ENCODE results near the gene ITPR3.

Gene ITPR3

DNA sequence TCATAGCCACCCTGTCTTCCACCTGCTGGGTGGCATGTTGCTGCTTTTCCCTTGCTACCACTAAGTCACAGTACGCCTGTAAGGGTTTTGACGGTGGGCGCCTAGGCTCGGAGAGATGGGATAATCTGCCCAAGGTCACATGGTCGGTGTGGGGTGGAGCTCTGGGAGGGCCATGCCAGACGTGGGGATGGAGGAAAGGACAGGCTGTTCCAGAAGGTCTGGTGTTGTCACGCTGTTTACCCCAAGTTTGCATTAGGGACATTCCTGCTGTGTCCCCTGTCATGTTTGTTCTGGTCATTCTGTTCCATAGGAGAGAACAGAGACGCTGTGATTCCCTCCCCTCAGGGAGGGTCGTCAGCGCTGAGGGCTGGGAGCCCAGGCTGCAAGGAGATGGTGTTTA is 109.5 kb downstream of the ITPR3 start:
- no peak overlapping the region for H3K4me3 ChIP-seq (ENCODE audit: low read depth, low read length)
- TF ChIP-seq, protein P1, sequence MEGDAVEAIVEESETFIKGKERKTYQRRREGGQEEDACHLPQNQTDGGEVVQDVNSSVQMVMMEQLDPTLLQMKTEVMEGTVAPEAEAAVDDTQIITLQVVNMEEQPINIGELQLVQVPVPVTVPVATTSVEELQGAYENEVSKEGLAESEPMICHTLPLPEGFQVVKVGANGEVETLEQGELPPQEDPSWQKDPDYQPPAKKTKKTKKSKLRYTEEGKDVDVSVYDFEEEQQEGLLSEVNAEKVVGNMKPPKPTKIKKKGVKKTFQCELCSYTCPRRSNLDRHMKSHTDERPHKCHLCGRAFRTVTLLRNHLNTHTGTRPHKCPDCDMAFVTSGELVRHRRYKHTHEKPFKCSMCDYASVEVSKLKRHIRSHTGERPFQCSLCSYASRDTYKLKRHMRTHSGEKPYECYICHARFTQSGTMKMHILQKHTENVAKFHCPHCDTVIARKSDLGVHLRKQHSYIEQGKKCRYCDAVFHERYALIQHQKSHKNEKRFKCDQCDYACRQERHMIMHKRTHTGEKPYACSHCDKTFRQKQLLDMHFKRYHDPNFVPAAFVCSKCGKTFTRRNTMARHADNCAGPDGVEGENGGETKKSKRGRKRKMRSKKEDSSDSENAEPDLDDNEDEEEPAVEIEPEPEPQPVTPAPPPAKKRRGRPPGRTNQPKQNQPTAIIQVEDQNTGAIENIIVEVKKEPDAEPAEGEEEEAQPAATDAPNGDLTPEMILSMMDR (IDR thresholded peaks at IDR 0.05; ENCODE audit: control insufficient read depth, extremely low read depth, insufficient read depth), result no peak
- no peak for DNase-seq (ENCODE audit: low read depth)

DNA sequence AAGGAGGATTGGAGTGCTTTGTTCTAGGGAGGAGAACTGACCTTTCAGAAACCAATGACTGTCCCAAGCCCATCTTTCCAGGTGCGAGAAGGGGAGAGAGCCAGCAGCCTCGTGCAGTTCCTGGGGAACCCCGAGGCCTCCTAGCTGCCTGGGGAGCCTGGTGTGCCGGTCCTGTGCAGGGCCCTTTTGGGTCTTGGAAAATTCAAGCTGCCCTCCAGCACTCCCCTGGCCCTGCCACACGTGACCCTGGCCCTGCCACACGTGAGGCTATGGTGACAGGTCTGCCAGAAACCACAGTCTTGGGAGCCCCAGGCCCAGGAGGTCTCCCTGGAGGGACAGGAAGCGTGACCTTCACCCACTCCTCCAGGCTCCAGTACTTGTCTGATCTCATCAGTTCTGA is 109.9 kb downstream of the ITPR3 start:
- TF ChIP-seq, protein P1 (IDR thresholded peaks at IDR 0.05; ENCODE audit: control insufficient read depth, extremely low read depth, insufficient read depth), result no peak
- no peak for DNase-seq (ENCODE audit: low read depth)
- no peak overlapping the region for H3K4me3 ChIP-seq (ENCODE audit: low read depth, low read length)

DNA sequence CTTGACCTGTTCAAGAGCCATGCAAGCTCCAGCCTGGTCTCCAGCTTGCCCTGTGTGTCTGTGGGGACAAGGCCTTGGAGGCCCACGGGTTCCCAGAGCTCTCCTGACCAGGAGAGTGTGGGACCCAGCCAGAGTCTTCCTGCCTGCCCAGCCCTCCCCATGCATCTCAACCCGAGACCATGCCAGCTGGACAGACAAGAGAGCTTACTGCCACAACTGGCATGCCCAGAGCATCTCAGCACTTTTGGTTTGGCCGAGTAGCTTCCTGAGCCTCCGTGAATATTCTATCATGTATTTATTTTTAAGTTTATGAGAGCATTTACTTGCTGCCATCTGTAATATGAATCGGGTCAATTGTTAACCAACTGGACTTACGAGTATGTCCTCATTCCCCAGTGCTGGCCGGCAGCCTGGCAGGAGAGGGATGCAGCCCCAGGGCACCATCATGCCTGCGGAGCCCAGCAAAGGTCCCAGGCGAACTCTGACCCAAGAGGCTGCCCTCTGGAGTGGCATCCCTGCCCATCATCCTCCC is 110.7 kb downstream of the ITPR3 start:
- TF ChIP-seq, protein P1 (IDR thresholded peaks at IDR 0.05; ENCODE audit: control insufficient read depth, extremely low read depth, insufficient read depth), result no peak
- H3K4me3 ChIP-seq (ENCODE audit: low read depth, low read length), result no peak overlapping the region
- DNase-seq (ENCODE audit: low read depth), result peak; percentile 93

DNA sequence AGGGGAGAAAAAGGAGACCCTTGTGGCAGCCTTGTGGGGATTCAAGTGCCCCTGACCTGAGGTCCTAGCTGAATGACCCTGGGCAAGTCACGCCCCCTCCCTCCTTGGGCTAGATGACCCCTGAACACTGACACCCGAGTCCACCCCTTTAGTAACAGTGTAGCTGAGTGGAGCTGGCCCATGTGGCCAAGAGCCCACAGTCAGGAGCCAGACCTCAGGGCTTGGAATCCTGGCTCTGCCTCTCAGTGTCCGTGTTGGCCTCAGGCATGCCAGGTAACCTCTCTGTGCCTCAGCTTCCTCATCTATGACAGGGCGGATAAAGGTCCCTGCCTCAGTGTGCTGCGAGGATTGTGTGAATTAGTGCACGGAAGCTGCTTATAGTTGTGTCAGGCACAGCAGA is 111.3 kb downstream of the ITPR3 start:
- DNase-seq (ENCODE audit: low read depth), result no peak
- TF ChIP-seq, protein P1 (IDR thresholded peaks at IDR 0.05; ENCODE audit: control insufficient read depth, extremely low read depth, insufficient read depth), result no peak
- H3K4me3 ChIP-seq (ENCODE audit: low read depth, low read length), result no peak overlapping the region

DNA sequence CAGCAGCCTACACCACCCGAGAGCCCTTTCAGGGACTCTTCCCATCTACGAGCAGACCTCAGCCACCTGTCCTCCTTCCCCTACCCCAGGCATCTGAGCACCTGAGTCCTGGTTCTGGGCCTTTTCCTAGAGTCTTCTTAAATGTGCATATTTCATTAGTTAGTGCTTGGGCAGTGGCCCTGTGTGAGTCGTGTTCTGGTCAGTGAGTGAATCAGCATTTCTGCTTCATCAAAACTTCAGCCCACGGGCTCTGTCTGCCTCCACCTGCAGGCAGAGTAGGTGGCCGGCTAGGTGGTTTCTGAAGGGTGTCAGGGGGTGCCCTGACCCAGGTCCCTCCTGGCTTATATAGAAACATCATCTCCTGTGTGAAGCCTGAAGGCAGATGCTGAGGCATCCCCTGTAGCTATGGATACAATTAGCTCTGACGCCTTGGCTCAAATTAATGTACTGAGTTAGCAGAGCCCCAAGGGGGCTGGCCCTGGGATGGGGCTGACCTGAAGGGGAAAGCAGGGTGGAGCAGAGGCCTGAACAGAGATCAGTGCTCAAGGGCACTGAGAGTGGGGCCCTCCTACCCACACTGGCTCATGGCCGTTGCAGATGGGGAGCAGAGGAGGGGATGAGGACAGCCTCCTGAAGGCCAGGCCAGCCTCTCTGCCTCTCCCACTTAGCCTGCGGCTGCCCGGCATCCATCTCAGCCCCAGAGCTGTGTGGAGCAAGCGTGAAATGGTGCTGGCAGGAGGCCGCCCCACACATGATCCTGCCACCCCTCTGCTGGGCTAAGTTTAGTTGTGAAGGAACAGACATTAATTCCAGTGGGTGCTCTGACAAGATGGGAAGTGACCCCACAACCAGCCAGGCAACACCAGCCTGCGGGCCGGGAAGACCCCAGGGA is 111.9 kb downstream of the ITPR3 start:
- DNase-seq (ENCODE audit: low read depth), result no peak
- TF ChIP-seq, protein P1 (IDR thresholded peaks at IDR 0.05; ENCODE audit: control insufficient read depth, extremely low read depth, insufficient read depth), result no peak
- no peak overlapping the region for H3K4me3 ChIP-seq (ENCODE audit: low read depth, low read length)

DNA sequence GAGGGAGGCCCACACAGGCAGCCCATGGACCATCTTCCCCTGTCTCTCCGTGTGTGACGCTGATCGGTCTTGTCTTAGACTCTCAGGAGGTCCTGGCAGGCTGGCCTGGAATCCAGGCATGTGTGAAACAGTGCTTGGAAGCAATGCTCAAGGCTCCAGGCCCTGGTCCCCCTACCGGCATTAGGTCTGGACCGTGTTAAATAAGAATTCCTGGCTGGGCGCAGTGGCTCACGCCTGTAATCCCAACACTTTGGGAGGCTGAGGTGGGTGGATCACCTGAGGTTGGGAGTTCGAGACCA is 112.5 kb downstream of the ITPR3 start:
- H3K4me3 ChIP-seq (ENCODE audit: low read depth, low read length), result no peak overlapping the region
- no peak for DNase-seq (ENCODE audit: low read depth)
- TF ChIP-seq, protein P1 (IDR thresholded peaks at IDR 0.05; ENCODE audit: control insufficient read depth, extremely low read depth, insufficient read depth), result no peak

DNA sequence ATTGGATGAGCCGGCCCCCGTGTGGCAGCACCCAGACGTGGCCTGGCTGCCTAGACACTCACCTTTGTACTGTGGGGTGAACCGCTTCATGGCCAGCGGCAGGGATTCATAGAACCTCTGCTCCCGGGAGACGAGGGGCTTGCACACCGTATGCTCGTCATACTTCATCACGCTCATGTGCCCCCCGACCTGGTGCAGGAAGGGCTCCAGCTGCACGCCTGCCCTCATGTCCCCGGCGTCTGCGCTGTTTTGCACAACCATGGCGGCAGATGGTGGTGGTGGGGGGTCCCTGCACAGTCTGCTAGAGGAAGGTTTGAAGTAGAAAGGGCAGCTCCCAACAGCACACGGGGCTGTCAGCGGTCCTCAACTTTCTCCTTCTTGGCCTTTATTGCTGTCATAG is 114.1 kb downstream of the ITPR3 start:
- TF ChIP-seq, protein P1 (IDR thresholded peaks at IDR 0.05; ENCODE audit: control insufficient read depth, extremely low read depth, insufficient read depth), result no peak
- H3K4me3 ChIP-seq (ENCODE audit: low read depth, low read length), result no peak overlapping the region
- DNase-seq (ENCODE audit: low read depth), result no peak
